ENCODE results near the gene TLR10. TPM values are rescaled to one million over a fixed set of nuclear protein-coding genes. Genes with fewer than 3 reads are reported as not detected.

Gene TLR10, protein sequence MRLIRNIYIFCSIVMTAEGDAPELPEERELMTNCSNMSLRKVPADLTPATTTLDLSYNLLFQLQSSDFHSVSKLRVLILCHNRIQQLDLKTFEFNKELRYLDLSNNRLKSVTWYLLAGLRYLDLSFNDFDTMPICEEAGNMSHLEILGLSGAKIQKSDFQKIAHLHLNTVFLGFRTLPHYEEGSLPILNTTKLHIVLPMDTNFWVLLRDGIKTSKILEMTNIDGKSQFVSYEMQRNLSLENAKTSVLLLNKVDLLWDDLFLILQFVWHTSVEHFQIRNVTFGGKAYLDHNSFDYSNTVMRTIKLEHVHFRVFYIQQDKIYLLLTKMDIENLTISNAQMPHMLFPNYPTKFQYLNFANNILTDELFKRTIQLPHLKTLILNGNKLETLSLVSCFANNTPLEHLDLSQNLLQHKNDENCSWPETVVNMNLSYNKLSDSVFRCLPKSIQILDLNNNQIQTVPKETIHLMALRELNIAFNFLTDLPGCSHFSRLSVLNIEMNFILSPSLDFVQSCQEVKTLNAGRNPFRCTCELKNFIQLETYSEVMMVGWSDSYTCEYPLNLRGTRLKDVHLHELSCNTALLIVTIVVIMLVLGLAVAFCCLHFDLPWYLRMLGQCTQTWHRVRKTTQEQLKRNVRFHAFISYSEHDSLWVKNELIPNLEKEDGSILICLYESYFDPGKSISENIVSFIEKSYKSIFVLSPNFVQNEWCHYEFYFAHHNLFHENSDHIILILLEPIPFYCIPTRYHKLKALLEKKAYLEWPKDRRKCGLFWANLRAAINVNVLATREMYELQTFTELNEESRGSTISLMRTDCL
- polyA plus RNA-seq (2011; rRNA removed) (0.11 and 0.14 TPM in 2 replicates), polyA plus RNA-seq (2017; fragmentation: RNase III; extraction: RNeasy Plus Mini Kit Qiagen cat#74134 plus additional on column Dnase treatment) (0.05 to 0.11 TPM in 2 of 3 replicates, not detected in the other), polyA minus RNA-seq (2011; rRNA and poly(A)+ RNA removed) (not detected in 2 replicates)
- 0.03 and 0.04 TPM in 2 replicates for polyA plus RNA-seq (2012; cell fraction: cytosol; rRNA removed)
- polyA plus RNA-seq (2012; cell fraction: nucleus; rRNA removed) = 0.02 and 0.10 TPM in 2 replicates

GRCh38 chr4:38782452-38783108 is at the start of gene TLR10:
Gene TLR10 (minus strand): TSS chr4:38782990. CDS start chr4:38775590, 7,400 bp downstream.
- H3K4me3 ChIP-seq = no peak within 1 kb of the TSS
- TF ChIP-seq ZC3H11A (IDR thresholded peaks at IDR 0.05) (no peak), SMC3 (IDR thresholded peaks at IDR 0.05) (peak; percentile 53), RAD21 (conservative IDR thresholded peaks at IDR 0.05 in 1 of 2, IDR thresholded peaks at IDR 0.05 in 1 of 2) (peak; percentile 45 to 58)
- TF ChIP-seq, protein P1, sequence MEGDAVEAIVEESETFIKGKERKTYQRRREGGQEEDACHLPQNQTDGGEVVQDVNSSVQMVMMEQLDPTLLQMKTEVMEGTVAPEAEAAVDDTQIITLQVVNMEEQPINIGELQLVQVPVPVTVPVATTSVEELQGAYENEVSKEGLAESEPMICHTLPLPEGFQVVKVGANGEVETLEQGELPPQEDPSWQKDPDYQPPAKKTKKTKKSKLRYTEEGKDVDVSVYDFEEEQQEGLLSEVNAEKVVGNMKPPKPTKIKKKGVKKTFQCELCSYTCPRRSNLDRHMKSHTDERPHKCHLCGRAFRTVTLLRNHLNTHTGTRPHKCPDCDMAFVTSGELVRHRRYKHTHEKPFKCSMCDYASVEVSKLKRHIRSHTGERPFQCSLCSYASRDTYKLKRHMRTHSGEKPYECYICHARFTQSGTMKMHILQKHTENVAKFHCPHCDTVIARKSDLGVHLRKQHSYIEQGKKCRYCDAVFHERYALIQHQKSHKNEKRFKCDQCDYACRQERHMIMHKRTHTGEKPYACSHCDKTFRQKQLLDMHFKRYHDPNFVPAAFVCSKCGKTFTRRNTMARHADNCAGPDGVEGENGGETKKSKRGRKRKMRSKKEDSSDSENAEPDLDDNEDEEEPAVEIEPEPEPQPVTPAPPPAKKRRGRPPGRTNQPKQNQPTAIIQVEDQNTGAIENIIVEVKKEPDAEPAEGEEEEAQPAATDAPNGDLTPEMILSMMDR (IDR thresholded peaks at IDR 0.05) = peak; percentile 53
- 36% methylated on average over 12 of the region's 12 CpGs for WGBS (ENCODE audit: missing lambda C conversion rate)
- peaks cover 9% of the 10 kb centered on the region; the same call in 1 of the 3 replicates for H3K4me1 ChIP-seq
- no peak within 1 kb of the TSS for H3K27ac ChIP-seq
- ChIA-PET POLR2A (interaction anchor here (0.6 kb wide), 1 partner anchor 10 kb away, joined by 3 read pairs; no protein-coding TSS in a partner anchor), CTCF (interaction anchor here (0.7 to 4.7 kb wide), 17 partner anchors 11 to 720 kb away, joined by 3 to 41 read pairs (median 5); partner anchors contain the start of gene TLR1)
- peak within 1 kb of the TSS; percentile 27; the same call in 1 of the 3 replicates for H3K4me2 ChIP-seq
- H3K9me3 ChIP-seq = no peaks in the 10 kb centered on the region
- FAIRE-seq = no peak
- peak; percentile 68 to 71; a peak in 4 of 6 replicates for ATAC-seq
- DNase-seq (ENCODE audit: low read depth in 1 of 2, low spot score in 1 of 2) = peak; percentile 19 to 57

GRCh38 chr4:38832206-38832605 is 49.4 kb upstream of the TLR10 start:
- POLR2A ChIA-PET = no interaction called here
- H3K27ac ChIP-seq = no peak overlapping the region
- CTCF ChIA-PET = interaction anchor here (1.2 to 2.0 kb wide), 2 partner anchors 29 to 73 kb away, joined by 3 to 5 read pairs; no protein-coding TSS in a partner anchor
- no peak overlapping the region for H3K4me2 ChIP-seq
- ATAC-seq = no peak
- no peak for FAIRE-seq
- H3K9me3 ChIP-seq = 0 out of 3 replicates have a peak, but pooled peaks cover 2% of the 10 kb centered on the region
- no peak for DNase-seq (ENCODE audit: low read depth in 1 of 2, low spot score in 1 of 2)
- no peak overlapping the region for H3K4me3 ChIP-seq
- H3K4me1 ChIP-seq = no peaks in the 10 kb centered on the region
- TF ChIP-seq, protein P2, sequence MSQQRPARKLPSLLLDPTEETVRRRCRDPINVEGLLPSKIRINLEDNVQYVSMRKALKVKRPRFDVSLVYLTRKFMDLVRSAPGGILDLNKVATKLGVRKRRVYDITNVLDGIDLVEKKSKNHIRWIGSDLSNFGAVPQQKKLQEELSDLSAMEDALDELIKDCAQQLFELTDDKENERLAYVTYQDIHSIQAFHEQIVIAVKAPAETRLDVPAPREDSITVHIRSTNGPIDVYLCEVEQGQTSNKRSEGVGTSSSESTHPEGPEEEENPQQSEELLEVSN (IDR thresholded peaks at IDR 0.05; ENCODE audit: borderline replicate concordance, low read depth) = no peak
- TF ChIP-seq, protein P3, sequence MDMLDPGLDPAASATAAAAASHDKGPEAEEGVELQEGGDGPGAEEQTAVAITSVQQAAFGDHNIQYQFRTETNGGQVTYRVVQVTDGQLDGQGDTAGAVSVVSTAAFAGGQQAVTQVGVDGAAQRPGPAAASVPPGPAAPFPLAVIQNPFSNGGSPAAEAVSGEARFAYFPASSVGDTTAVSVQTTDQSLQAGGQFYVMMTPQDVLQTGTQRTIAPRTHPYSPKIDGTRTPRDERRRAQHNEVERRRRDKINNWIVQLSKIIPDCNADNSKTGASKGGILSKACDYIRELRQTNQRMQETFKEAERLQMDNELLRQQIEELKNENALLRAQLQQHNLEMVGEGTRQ (IDR thresholded peaks at IDR 0.05) = no peak
- TF ChIP-seq HDAC2 (IDR thresholded peaks at IDR 0.05) (no peak), CBX2 (IDR thresholded peaks at IDR 0.05; ENCODE audit: borderline replicate concordance, low read depth) (no peak), JUN (IDR thresholded peaks at IDR 0.05) (no peak), ZC3H11A (IDR thresholded peaks at IDR 0.05) (no peak), HOXA7 (CRISPR knock-in tag; IDR thresholded peaks at IDR 0.05) (no peak), RCOR1 (IDR thresholded peaks at IDR 0.05; ENCODE audit: low read depth, low read length) (no peak), POLR2A (IDR thresholded peaks at IDR 0.05; ENCODE audit: low read length) (no peak), HEYL (CRISPR knock-in tag; IDR thresholded peaks at IDR 0.05) (no peak), RFX5 (IDR thresholded peaks at IDR 0.05) (no peak), RARB (CRISPR knock-in tag; IDR thresholded peaks at IDR 0.05) (no peak), POLR2AphosphoS2 (conservative IDR thresholded peaks at IDR 0.05; ENCODE audit: low read length) (no peak), MAFK (IDR thresholded peaks at IDR 0.05; ENCODE audit: partially characterized antibody) (no peak)
- WGBS (ENCODE audit: missing lambda C conversion rate) = 100% methylated on average over 1 of the region's 1 CpG

Measured in A549 (cell line).